ENCODE measurements around the gene HCK.

Gene HCK

DNA sequence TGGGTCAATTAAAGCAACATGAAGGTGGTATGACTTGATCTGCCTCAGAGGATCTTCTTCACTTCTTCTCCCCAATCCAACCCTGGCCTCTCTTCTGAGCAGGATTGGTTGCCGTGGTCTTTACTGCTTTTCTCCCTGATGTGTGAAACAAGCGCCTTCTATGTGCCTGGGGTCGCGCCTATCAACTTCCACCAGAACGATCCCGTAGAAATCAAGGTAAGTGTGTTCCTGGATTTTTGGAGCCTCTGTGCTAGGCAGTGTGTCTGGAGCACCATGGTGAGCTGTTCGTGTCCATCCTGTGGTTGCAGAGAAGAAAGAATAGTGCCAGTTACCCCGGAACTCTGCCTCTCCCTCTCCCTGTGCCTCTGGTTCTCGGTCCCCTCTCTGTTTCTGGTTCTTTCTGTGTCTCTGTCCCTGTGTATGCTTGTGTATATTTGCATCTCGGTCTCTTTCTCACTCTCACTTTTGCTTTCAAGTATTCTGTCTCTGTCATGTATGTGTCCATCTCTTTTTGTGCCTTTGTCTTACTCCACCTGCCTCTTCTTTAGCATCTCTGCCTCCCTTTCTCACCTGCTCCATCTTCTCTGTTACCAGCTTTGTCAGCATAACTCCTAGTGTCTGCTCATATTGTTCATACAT is 81.0 kb downstream of the HCK start:
- DNase-seq = no peak

DNA sequence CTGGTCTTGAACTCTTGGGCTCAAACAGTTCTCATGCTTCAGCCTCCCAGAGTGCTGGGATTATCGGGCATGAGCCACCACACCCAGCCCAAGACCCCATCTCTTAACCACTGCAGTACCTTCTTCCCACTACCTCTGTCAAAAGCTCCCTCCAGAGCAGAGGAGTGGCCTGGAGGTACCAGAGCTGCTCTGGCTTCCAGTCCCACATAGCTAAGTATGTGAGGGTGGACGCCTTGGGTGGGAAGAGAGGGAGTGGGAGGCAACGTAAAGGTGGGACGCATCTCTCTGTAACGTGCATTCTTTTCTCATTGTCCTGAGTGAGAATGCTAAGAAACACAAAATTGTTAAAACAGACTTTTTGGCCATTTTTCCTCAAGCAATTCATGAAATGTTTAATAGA is 82.0 kb downstream of the HCK start:
- no peak for DNase-seq

DNA sequence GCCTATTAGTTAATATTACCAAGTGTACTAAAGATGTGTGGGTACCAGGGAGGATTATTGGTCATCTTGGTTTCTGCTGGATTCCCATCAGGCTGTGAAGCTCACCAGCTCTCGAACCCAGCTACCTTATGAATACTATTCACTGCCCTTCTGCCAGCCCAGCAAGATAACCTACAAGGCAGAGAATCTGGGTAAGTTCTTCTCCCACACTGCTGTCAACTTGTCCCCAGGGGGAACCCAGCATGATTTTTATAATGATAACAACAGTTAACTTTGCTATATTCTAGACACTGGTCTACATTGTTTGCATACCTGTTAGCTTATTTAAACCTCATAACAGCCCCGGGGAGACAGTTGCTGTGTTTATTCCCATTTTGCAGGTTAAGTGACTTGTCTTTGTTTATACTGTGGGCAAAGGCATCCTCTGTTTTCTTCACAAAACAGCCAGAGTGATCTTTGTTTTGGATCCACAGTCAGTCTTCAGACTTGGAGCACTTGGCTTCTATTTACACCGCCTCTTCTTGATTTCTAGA is 84.0 kb downstream of the HCK start:
- DNase-seq = no peak

DNA sequence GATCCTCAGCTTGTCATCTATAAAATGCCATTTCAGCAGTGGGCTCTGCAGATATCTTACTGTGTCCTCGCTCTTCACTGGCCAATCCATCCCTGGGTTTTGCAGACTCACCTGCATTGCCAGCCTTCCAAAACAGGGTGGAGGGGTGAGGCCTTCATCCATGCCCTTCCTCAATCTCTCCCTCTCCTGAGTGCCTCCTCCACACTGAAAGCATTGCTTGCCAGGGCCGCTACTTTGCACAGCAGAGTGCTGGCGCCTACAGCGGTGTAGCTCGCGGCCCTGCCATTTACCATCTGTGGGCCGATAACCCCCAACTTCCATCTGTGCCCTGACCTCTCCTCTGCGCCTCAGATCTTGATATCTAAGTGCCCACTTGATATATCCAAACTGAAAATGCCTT is 86.9 kb downstream of the HCK start:
- no peak for DNase-seq

DNA sequence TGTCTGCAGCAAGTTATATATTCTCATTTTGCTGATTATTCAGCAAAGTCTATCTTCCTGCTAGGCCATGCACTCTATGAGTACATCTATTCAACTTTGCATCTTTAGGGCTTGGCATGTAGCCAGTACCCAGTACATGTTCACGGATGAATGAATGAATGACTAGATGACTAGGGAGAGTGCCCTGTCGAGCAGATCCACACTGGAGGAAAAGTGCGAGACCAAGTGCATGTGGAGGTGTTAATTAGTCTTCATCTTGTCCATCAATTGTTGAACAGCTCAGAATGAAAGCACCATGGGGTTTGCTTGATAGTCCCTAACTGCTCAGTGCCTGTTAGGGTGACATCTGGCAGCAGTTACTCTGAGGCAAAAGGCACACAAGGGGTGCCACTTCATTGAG is 87.9 kb downstream of the HCK start:
- no peak for DNase-seq

DNA sequence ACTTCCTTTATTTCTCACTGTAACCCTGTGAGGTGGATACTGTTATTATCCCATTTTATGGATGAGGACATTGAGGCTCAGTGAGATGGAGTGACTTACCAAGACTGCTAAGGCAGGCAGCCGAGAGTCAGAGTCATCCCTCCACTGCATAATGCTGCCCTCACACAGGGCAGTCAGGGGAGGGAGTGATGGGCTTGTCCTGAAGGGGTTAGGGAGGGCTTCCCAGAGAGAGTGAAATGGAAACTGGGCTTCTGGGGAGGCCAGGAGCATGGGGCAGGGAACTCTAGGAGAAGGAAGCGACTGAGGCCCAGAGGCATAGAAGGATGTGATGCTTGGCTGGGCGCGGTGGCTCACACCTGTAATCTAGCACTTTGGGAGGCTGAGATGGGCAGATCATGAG is 88.6 kb downstream of the HCK start:
- no peak for DNase-seq

DNA sequence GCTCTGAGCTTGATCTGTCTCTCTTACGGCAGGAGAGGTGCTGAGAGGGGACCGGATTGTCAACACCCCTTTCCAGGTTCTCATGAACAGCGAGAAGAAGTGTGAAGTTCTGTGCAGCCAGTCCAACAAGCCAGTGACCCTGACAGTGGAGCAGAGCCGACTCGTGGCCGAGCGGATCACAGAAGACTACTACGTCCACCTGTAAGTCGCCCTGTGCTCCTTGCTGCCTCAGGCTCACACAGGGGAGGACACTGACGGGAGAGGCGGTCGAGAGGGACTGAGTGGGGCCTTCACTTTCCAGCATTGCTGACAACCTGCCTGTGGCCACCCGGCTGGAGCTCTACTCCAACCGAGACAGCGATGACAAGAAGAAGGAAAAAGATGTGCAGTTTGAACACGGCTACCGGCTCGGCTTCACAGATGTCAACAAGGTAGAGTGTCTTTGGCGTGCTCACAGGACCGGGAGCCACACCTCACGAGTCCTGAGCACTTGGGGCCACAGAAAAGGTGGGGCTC is 89.5 kb downstream of the HCK start:
- DNase-seq = no peak

DNA sequence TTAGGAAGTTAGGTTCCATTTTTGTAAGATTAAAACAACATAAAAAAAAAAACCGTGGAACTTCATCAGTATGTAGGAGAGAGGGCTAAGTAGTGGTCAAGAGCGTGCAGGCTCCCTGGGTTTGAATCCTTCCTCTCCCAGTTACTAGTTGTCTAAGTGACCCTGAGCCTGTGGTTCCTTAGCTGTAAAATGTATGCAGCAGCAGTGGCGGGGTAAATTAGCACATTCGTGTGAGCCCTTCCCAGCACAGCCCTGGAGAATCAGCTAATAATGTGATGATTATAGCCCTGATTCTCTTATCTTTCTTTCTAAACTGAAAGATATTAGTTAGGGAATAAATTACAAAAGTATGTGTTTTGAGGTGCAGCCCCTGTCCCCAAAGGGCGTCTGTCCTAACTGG is 90.0 kb downstream of the HCK start:
- no peak for DNase-seq

DNA sequence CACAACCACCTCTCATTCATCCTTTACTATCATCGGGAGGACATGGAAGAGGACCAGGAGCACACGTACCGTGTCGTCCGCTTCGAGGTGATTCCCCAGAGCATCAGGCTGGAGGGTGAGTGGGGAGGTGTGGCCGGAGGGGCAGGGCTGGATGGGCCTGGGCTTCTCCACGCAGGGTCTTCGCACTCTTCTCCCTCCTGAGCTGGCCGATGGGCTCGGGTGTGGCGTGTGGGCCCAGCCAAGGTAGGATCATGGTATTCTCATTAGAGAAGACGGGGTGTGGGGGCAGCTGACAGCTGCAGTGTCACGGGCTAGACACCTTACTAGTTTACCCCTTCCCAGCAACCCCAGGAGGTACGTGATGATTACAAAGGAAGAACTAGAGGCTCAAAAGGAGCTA is 90.9 kb downstream of the HCK start:
- no peak for DNase-seq

DNA sequence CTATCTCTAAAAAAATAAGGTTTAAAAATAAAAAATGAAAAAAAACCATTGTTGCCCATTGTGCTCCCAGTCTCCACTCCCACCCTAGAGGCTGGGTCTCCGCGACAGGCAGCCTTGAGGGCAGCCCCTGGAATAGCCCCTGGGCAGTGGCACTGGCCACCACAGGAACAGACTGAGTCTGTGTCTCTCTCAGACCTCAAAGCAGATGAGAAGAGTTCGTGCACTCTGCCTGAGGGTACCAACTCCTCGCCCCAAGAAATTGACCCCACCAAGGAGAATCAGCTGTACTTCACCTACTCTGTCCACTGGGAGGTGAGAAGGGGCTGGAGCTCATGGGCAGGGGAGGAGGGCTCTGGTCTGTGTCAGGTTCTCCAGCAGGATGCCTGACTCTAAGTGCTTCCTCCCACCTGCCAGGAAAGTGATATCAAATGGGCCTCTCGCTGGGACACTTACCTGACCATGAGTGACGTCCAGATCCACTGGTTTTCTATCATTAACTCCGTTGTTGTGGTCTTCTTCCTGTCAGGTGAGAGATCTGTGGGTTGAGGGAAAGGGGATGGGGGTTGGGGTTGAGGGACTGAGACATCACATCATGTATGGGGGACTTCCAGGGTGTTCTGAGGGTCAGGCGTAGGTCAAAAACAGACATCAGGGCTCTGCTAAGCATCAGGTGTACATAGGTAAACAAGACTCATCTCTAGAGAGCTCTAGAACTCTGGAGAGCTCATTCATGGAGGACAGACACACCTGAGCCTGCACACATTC is 93.0 kb downstream of the HCK start:
- no peak for DNase-seq

DNA sequence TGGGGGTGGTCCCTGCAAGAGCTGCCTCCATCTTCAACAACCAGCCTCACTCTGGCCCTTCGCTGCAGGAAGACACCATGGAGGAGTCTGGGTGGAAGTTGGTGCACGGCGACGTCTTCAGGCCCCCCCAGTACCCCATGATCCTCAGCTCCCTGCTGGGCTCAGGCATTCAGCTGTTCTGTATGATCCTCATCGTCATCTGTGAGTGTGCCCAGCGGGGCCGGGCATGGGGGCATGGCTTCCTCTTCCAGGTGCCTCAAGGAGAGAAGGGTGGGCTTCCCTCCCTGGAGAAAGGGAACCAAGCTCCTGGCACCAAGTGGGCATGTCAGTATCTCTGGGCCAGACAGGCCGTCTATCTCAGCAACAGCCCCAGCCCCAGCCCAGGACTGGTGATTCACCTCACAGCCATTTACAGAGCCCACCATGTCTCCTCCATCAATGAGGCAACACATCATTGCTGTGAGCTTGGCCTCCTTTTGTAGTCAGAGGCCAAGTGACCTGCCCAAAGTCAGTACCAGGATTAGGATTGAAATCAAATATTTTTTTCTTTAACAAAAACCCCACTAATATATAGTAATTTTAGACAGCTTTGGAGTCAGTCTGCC is 97.6 kb downstream of the HCK start:
- no peak for DNase-seq

DNA sequence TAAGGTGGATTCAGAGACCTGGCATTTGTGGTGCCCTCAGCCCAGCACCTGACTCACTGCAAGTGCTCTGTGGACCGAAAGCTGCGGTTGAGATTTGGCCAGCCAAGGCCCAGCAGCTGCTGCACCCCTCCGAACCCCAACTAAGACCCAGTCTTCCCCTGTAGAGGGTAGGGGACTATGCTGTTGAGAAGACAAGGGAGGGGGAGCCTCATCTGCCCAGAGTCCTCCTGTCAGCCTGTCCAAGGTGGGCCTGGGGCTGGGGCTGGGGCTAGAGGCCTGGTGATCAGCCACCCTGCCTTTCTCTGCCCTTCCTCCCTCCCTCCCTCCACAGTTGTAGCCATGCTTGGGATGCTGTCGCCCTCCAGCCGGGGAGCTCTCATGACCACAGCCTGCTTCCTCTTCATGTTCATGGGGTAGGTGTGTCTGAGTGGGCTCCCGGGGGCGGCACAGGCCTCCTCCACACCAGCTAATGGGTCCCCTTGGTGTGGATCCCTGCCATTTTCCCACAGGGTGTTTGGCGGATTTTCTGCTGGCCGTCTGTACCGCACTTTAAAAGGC is 98.3 kb downstream of the HCK start:
- no peak for DNase-seq

All from T-helper 2 cell (primary cell).